ENCODE results near the gene OPCML. TPM values are rescaled to one million over a fixed set of nuclear protein-coding genes. Genes with fewer than 3 reads are reported as not detected.

The OPCML gene
- total and polyA plus RNA-seq, 2 donors (not counting 1 experiment from before 2014, with no cell fraction given): 0.99 to 2.8 TPM

DNA sequence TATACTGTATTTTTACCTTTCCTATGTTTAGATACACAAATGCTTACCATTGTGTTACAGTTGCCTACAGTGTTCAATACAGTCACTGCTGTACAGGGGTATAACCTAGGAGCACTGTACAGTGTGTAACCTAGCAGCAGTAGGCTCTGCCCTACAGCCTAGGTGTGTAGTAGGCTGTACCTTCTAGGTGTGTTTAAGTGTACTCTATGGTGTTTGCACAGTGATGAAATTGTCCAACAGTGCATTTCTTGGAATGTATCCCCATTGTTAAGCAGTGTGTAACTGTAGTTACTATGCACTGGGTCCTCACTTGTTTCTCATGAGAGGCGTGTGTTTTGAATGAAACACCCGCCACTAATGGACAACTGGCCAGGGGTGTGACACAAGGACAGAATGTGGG is 269.0 kb downstream of the OPCML start:
- Histone ChIP-seq H4K20me1 (ENCODE audit: control insufficient read depth, extremely low read depth, insufficient read depth, low read length) (no peaks in the 10 kb centered on the region), H3K36me3 (ENCODE audit: control insufficient read depth, insufficient read depth, low read length) (no peaks in the 10 kb centered on the region), H3K79me2 (ENCODE audit: control insufficient read depth, insufficient read depth, low read length) (no peaks in the 10 kb centered on the region), H3K4me2 (ENCODE audit: extremely low read depth, insufficient read depth, low read length) (no peak overlapping the region), H2AFZ (ENCODE audit: low read length) (no peak overlapping the region), H3K4me1 (ENCODE audit: control insufficient read depth, extremely low read depth, insufficient read depth, low read length) (no peaks in the 10 kb centered on the region), H3K27ac (ENCODE audit: insufficient read depth, low read length) (no peak overlapping the region), H3K9me3 (ENCODE audit: control insufficient read depth, insufficient read depth, low read depth, low read length) (no peaks in the 10 kb centered on the region), H3K9ac (ENCODE audit: insufficient read depth, low read length) (no peak overlapping the region), H3K4me3 (replicated peaks in 1 of 4; ENCODE audit: control extremely low read depth in 1 of 4, insufficient read depth in 1 of 4, low read depth in 3 of 4, low read length in 4 of 4) (no peak overlapping the region), H3K27me3 (ENCODE audit: control insufficient read depth, insufficient read depth, low read length) (no peaks in the 10 kb centered on the region)
- TF ChIP-seq, protein P1, sequence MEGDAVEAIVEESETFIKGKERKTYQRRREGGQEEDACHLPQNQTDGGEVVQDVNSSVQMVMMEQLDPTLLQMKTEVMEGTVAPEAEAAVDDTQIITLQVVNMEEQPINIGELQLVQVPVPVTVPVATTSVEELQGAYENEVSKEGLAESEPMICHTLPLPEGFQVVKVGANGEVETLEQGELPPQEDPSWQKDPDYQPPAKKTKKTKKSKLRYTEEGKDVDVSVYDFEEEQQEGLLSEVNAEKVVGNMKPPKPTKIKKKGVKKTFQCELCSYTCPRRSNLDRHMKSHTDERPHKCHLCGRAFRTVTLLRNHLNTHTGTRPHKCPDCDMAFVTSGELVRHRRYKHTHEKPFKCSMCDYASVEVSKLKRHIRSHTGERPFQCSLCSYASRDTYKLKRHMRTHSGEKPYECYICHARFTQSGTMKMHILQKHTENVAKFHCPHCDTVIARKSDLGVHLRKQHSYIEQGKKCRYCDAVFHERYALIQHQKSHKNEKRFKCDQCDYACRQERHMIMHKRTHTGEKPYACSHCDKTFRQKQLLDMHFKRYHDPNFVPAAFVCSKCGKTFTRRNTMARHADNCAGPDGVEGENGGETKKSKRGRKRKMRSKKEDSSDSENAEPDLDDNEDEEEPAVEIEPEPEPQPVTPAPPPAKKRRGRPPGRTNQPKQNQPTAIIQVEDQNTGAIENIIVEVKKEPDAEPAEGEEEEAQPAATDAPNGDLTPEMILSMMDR (conservative IDR thresholded peaks at IDR 0.05 in 1 of 2, IDR thresholded peaks at IDR 0.05 in 1 of 2; ENCODE audit: low read depth in 1 of 2, low read length in 2 of 2): no peak
- TF ChIP-seq EZH2 (IDR thresholded peaks at IDR 0.05; ENCODE audit: low read length, missing control alignments): no peak
- DNase-seq (ENCODE audit: low read depth in 2 of 2): no peak

GRCh38 chr11:133258751-133259150 is 273.6 kb downstream of the OPCML start:
- no peaks in the 10 kb centered on the region for H3K79me2 ChIP-seq (ENCODE audit: control insufficient read depth, insufficient read depth, low read length)
- H3K4me2 ChIP-seq (ENCODE audit: extremely low read depth, insufficient read depth, low read length): no peak overlapping the region
- H3K27ac ChIP-seq (ENCODE audit: insufficient read depth, low read length): no peak overlapping the region
- TF ChIP-seq, protein P1 (conservative IDR thresholded peaks at IDR 0.05 in 1 of 2, IDR thresholded peaks at IDR 0.05 in 1 of 2; ENCODE audit: low read depth in 1 of 2, low read length in 2 of 2): no peak
- TF ChIP-seq EZH2 (IDR thresholded peaks at IDR 0.05; ENCODE audit: low read length, missing control alignments): no peak
- no peaks in the 10 kb centered on the region for H4K20me1 ChIP-seq (ENCODE audit: control insufficient read depth, extremely low read depth, insufficient read depth, low read length)
- H3K4me1 ChIP-seq (ENCODE audit: control insufficient read depth, extremely low read depth, insufficient read depth, low read length): no peaks in the 10 kb centered on the region
- no peak overlapping the region for H3K9ac ChIP-seq (ENCODE audit: insufficient read depth, low read length)
- no peak overlapping the region for H3K4me3 ChIP-seq (replicated peaks in 1 of 4; ENCODE audit: control extremely low read depth in 1 of 4, insufficient read depth in 1 of 4, low read depth in 3 of 4, low read length in 4 of 4)
- H3K36me3 ChIP-seq (ENCODE audit: control insufficient read depth, insufficient read depth, low read length): no peaks in the 10 kb centered on the region
- no peaks in the 10 kb centered on the region for H3K9me3 ChIP-seq (ENCODE audit: control insufficient read depth, insufficient read depth, low read depth, low read length)
- no peak overlapping the region for H2AFZ ChIP-seq (ENCODE audit: low read length)
- DNase-seq (ENCODE audit: low read depth in 2 of 2): no peak
- no peaks in the 10 kb centered on the region for H3K27me3 ChIP-seq (ENCODE audit: control insufficient read depth, insufficient read depth, low read length)

GRCh38 chr11:133254601-133255000 is 277.7 kb downstream of the OPCML start:
- no peaks in the 10 kb centered on the region for H3K9me3 ChIP-seq (ENCODE audit: control insufficient read depth, insufficient read depth, low read depth, low read length)
- no peaks in the 10 kb centered on the region for H3K36me3 ChIP-seq (ENCODE audit: control insufficient read depth, insufficient read depth, low read length)
- H3K4me3 ChIP-seq (replicated peaks in 1 of 4; ENCODE audit: control extremely low read depth in 1 of 4, insufficient read depth in 1 of 4, low read depth in 3 of 4, low read length in 4 of 4): no peak overlapping the region

More at GRCh38 chr11:133254601-133255000, 277.7 kb downstream of the OPCML start:
- H2AFZ ChIP-seq (ENCODE audit: low read length): no peak overlapping the region
- TF ChIP-seq, protein P1 (conservative IDR thresholded peaks at IDR 0.05 in 1 of 2, IDR thresholded peaks at IDR 0.05 in 1 of 2; ENCODE audit: low read depth in 1 of 2, low read length in 2 of 2): no peak
- TF ChIP-seq EZH2 (IDR thresholded peaks at IDR 0.05; ENCODE audit: low read length, missing control alignments): no peak
- H3K4me1 ChIP-seq (ENCODE audit: control insufficient read depth, extremely low read depth, insufficient read depth, low read length): no peaks in the 10 kb centered on the region
- no peak overlapping the region for H3K4me2 ChIP-seq (ENCODE audit: extremely low read depth, insufficient read depth, low read length)
- no peaks in the 10 kb centered on the region for H3K79me2 ChIP-seq (ENCODE audit: control insufficient read depth, insufficient read depth, low read length)
- no peak overlapping the region for H3K27ac ChIP-seq (ENCODE audit: insufficient read depth, low read length)
- no peaks in the 10 kb centered on the region for H3K27me3 ChIP-seq (ENCODE audit: control insufficient read depth, insufficient read depth, low read length)
- no peak overlapping the region for H3K9ac ChIP-seq (ENCODE audit: insufficient read depth, low read length)
- DNase-seq (ENCODE audit: low read depth in 2 of 2): no peak
- no peaks in the 10 kb centered on the region for H4K20me1 ChIP-seq (ENCODE audit: control insufficient read depth, extremely low read depth, insufficient read depth, low read length)
